Brain microvascular endothelial cell (primary cell): ENCODE results near the gene PTPRN2.

ENCODE experiments used
- DNase-seq: peaks from one replicate; pipeline ENCODE4 v3.0.0-alpha.2; 2020
- H3K27ac ChIP-seq: fragments of 250-450 bp; sonication (Bioruptor Pico); 2 replicates; pipeline ENCODE4 v1.5.1; 2020; ENCODE audit warnings: mild to moderate bottlenecking, moderate library complexity
- H3K27me3 ChIP-seq: fragments of 250-450 bp; sonication (Bioruptor Pico); replicated peaks from 2 replicates; pipeline ENCODE4 v1.5.1; 2020; ENCODE audit warnings: mild to moderate bottlenecking
- H3K36me3 ChIP-seq: fragments of 250-450 bp; sonication (Bioruptor Pico); replicated peaks from 2 replicates; pipeline ENCODE4 v1.5.1; 2020; ENCODE audit warnings: mild to moderate bottlenecking
- H3K4me3 ChIP-seq: 2 replicates; pipeline ENCODE4 v1.5.1; 2011; ENCODE audit warnings: low read depth, mild to moderate bottlenecking, control low read depth, low read length, moderate library complexity
- CTCF ChIP-seq: IDR thresholded peaks from 2 replicates; pipeline ENCODE4 v1.5.1; 2011; ENCODE audit warnings: low read depth, mild to moderate bottlenecking, moderate library complexity, low read length, control low read depth, inconsistent platforms; ENCODE audit errors: missing control alignments
- in situ Hi-C: cut with HindIII; loops from 2 replicates; pipeline ENCODE4 v1.10.0; 2017; ENCODE audit warnings: low sequenced_read_pairs, low pct_ligation_motif_present

PTPRN2 gene

GRCh38 chr7:157497744-157498651 is 1089.6 kb downstream of the PTPRN2 start:
- no peak for DNase-seq
- in situ Hi-C loops = no loop called here
- Histone ChIP-seq H3K4me3 (no peak overlapping the region), H3K27me3 (no peaks in the 10 kb centered on the region), H3K36me3 (no peaks in the 10 kb centered on the region), H3K27ac (no peak overlapping the region)
- TF ChIP-seq CTCF = no peak

- no peak for TF ChIP-seq CTCF
- in situ Hi-C loops = no loop called here
- DNase-seq = no peak
- H3K4me3 ChIP-seq = no peak overlapping the region
- no peaks in the 10 kb centered on the region for H3K27me3 ChIP-seq
- H3K27ac ChIP-seq = no peak overlapping the region
- H3K36me3 ChIP-seq = no peaks in the 10 kb centered on the region
Observed at GRCh38 chr7:157497367-157497743, 1090.3 kb downstream of the PTPRN2 start.

GRCh38 chr7:157496416-157497275 is 1091.0 kb downstream of the PTPRN2 start:
- H3K27ac ChIP-seq = no peak overlapping the region
- DNase-seq = no peak
- TF ChIP-seq CTCF = no peak
- in situ Hi-C loops = no loop called here
- H3K27me3 ChIP-seq = no peaks in the 10 kb centered on the region
- no peaks in the 10 kb centered on the region for H3K36me3 ChIP-seq
- no peak overlapping the region for H3K4me3 ChIP-seq

- Histone ChIP-seq H3K4me3 (no peak overlapping the region), H3K36me3 (no peaks in the 10 kb centered on the region), H3K27me3 (no peaks in the 10 kb centered on the region), H3K27ac (no peak overlapping the region)
- in situ Hi-C loops = no loop called here
- no peak for DNase-seq
- no peak for TF ChIP-seq CTCF
Observed at GRCh38 chr7:157495594-157495993, 1092.0 kb downstream of the PTPRN2 start.

GRCh38 chr7:157495177-157495553 is 1092.5 kb downstream of the PTPRN2 start:
- no peak for DNase-seq
- H3K4me3 ChIP-seq = no peak overlapping the region
- TF ChIP-seq CTCF = no peak
- in situ Hi-C loops = no loop called here
- no peak overlapping the region for H3K27ac ChIP-seq
- no peaks in the 10 kb centered on the region for H3K36me3 ChIP-seq
- no peaks in the 10 kb centered on the region for H3K27me3 ChIP-seq
